Breast epithelium (tissue), 3 donors: ENCODE data around the gene SPTBN1.

ENCODE experiments used
- CTCF ChIP-seq, 3 donors: fragments of 450-650 bp; IDR thresholded peaks; one replicate each; pipeline ENCODE4 v1.5.1; 2016 to 2017; ENCODE audit warnings: antibody characterized with exemption in 3 of 3, mild to moderate bottlenecking in 3 of 3, moderate library complexity in 3 of 3
- POLR2AphosphoS5 ChIP-seq, 3 donors: sonication (generic); formaldehyde crosslinking; IDR thresholded peaks; one replicate each; pipeline ENCODE4 v1.6.1; 2017; ENCODE audit warnings: antibody characterized with exemption in 3 of 3

DNA sequence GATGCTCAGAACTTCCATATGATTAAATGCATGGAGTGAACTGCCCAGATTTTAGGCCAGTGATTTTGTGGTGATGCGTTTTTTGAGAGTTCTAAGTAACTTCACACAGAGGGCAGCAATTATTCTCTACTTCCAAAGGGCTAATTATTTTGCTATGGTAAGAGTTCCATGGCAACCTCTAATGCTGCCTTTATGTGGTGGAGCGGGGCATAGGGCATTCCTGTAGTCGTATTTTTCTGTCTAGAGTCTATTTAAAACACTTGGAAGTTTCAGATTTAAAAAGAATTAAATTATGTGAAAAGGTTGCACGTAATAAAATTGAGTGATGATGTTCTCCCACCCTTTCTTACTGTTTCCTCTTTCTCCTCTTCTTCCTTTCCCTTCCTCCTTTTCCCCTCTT lies 203.4 kb downstream of the SPTBN1 start:
- TF ChIP-seq CTCF (IDR thresholded peaks at IDR 0.05) (no peak), POLR2AphosphoS5 (IDR thresholded peaks at IDR 0.05) (no peak)
